Measurements from ENCODE around the gene PIGQ.

Gene PIGQ

GRCh38 chr16:553601-554296, 16.0 kb upstream of the PIGQ start:
- Histone ChIP-seq H3K27me3 (ENCODE audit: insufficient read depth, low read depth, severe bottlenecking) (no peaks in the 10 kb centered on the region), H3K9me3 (ENCODE audit: severe bottlenecking) (no peaks in the 10 kb centered on the region), H3K36me3 (peaks cover 22% of the 10 kb centered on the region), H3K27ac (no peak overlapping the region), H3K4me3 (ENCODE audit: low read depth, low read length) (no peak overlapping the region)
- no peak for DNase-seq
- no peak for TF ChIP-seq CTCF (IDR thresholded peaks at IDR 0.05; ENCODE audit: low read depth, low read length)

GRCh38 chr16:554297-554621, 15.5 kb upstream of the PIGQ start:
- no peak overlapping the region for H3K27ac ChIP-seq
- H3K27me3 ChIP-seq (ENCODE audit: insufficient read depth, low read depth, severe bottlenecking): no peaks in the 10 kb centered on the region
- DNase-seq: no peak
- no peaks in the 10 kb centered on the region for H3K9me3 ChIP-seq (ENCODE audit: severe bottlenecking)
- H3K4me3 ChIP-seq (ENCODE audit: low read depth, low read length): no peak overlapping the region
- peaks cover 21% of the 10 kb centered on the region for H3K36me3 ChIP-seq
- TF ChIP-seq CTCF (IDR thresholded peaks at IDR 0.05; ENCODE audit: low read depth, low read length): no peak

GRCh38 chr16:554640-555365, 15.0 kb upstream of the PIGQ start:
- H3K27me3 ChIP-seq (ENCODE audit: insufficient read depth, low read depth, severe bottlenecking): peaks cover 4% of the 10 kb centered on the region
- H3K36me3 ChIP-seq: peaks cover 17% of the 10 kb centered on the region
- no peak overlapping the region for H3K4me3 ChIP-seq (ENCODE audit: low read depth, low read length)
- H3K9me3 ChIP-seq (ENCODE audit: severe bottlenecking): no peaks in the 10 kb centered on the region
- no peak for DNase-seq
- TF ChIP-seq CTCF (IDR thresholded peaks at IDR 0.05; ENCODE audit: low read depth, low read length): no peak
- no peak overlapping the region for H3K27ac ChIP-seq

GRCh38 chr16:555528-556473, 14.0 kb upstream of the PIGQ start:
- Histone ChIP-seq H3K27me3 (ENCODE audit: insufficient read depth, low read depth, severe bottlenecking) (peaks cover 5% of the 10 kb centered on the region), H3K4me3 (ENCODE audit: low read depth, low read length) (no peak overlapping the region), H3K9me3 (ENCODE audit: severe bottlenecking) (no peaks in the 10 kb centered on the region), H3K36me3 (peaks cover 12% of the 10 kb centered on the region), H3K27ac (no peak overlapping the region)
- TF ChIP-seq CTCF (IDR thresholded peaks at IDR 0.05; ENCODE audit: low read depth, low read length): no peak
- peak; percentile 41 for DNase-seq

- H3K27me3 ChIP-seq (ENCODE audit: insufficient read depth, low read depth, severe bottlenecking): peaks cover 8% of the 10 kb centered on the region
- H3K27ac ChIP-seq: no peak overlapping the region
- DNase-seq: no peak
- H3K4me3 ChIP-seq (ENCODE audit: low read depth, low read length): no peak overlapping the region
- H3K9me3 ChIP-seq (ENCODE audit: severe bottlenecking): no peaks in the 10 kb centered on the region
- H3K36me3 ChIP-seq: peaks cover 8% of the 10 kb centered on the region
- no peak for TF ChIP-seq CTCF (IDR thresholded peaks at IDR 0.05; ENCODE audit: low read depth, low read length)
Observed at GRCh38 chr16:556474-557173, 13.1 kb upstream of the PIGQ start.
